ENCODE measurements around the gene CARM1. TPM values are rescaled to one million over a fixed set of nuclear protein-coding genes. Genes with fewer than 3 reads are reported as not detected.

The CARM1 gene
- 33.7 and 41.0 TPM in 2 replicates for total RNA-seq

DNA sequence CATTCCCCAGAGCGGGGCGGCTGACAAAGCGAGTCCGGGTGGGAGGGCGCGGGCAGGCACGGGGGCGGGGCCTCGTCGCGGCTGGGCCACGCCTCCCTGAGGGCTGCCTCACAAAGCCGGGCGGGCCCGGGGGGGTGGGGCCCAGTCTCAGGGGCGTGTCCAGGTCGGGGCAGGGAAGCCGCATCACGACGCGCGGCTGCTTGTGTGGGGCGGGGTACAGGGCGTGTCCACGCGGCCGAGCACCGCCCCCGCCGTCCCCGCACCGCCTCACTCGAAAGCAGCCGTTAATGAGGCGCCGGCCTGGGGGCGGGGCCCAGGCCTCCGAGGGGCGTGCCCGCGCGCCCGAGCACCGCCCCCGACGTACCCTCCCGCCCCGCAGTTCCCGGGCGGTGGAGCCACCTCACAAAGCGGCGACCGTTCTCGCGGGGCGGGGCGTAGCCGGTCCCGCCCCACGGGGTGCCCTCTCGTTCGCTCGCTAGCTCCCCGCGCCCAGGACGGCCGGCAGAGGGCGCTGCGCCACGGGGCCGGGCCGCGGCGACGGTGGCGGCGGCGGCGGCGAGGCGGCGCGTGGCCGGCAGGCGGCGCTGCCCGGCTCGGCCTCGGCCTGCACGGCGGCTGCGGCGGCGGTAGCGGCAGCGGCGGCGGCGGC, at the start of gene CARM1:
TSS of gene CARM1 (plus strand) at position 599 of the 649 bp plus-strand sequence. CDS start 150 bp downstream, outside the sequence.
- TF ChIP-seq, protein P1, sequence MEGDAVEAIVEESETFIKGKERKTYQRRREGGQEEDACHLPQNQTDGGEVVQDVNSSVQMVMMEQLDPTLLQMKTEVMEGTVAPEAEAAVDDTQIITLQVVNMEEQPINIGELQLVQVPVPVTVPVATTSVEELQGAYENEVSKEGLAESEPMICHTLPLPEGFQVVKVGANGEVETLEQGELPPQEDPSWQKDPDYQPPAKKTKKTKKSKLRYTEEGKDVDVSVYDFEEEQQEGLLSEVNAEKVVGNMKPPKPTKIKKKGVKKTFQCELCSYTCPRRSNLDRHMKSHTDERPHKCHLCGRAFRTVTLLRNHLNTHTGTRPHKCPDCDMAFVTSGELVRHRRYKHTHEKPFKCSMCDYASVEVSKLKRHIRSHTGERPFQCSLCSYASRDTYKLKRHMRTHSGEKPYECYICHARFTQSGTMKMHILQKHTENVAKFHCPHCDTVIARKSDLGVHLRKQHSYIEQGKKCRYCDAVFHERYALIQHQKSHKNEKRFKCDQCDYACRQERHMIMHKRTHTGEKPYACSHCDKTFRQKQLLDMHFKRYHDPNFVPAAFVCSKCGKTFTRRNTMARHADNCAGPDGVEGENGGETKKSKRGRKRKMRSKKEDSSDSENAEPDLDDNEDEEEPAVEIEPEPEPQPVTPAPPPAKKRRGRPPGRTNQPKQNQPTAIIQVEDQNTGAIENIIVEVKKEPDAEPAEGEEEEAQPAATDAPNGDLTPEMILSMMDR (IDR thresholded peaks at IDR 0.05; ENCODE audit: extremely low read depth, low read depth, low read length), result peak; percentile 43

DNA sequence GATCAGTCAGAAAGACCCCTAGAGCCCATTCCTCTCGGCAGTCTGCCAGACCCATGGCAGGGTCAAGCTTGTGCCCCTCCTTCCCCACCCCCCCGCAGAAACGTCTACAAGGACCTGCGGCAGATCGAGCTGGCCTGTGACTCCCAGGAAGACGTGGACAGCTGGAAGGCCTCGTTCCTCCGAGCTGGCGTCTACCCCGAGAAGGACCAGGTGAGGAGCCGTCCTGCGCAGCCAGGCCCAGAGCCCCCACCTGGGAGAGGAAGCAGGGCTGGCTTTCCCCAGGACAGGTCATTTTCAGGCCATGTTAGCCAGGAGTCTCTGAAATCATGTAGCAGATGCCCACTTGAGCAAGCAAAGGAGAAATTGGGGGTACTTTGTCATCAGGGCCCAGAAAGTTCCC, 47.7 kb upstream of the CARM1 start:
- H3K4me3 ChIP-seq (ENCODE audit: insufficient read depth, low read length), result no peak overlapping the region
- H2AFZ ChIP-seq (ENCODE audit: low read length), result no peak overlapping the region
- no peak for DNase-seq (ENCODE audit: insufficient read length, low spot score, missing footprints)
- no peaks in the 10 kb centered on the region for H3K27me3 ChIP-seq (ENCODE audit: insufficient read depth, low read length)
- no peaks in the 10 kb centered on the region for H3K4me1 ChIP-seq (ENCODE audit: insufficient read depth, low read length)
- H3K27ac ChIP-seq (ENCODE audit: low read depth, low read length), result no peak overlapping the region
- no peaks in the 10 kb centered on the region for H3K9me3 ChIP-seq (ENCODE audit: low read depth, low read length)
- H4K20me1 ChIP-seq (ENCODE audit: insufficient read depth, low read length), result no peaks in the 10 kb centered on the region
- H3K36me3 ChIP-seq (ENCODE audit: insufficient read depth, low read length), result peaks cover 57% of the 10 kb centered on the region
- TF ChIP-seq, protein P1 (IDR thresholded peaks at IDR 0.05; ENCODE audit: extremely low read depth, low read depth, low read length), result no peak
- no peaks in the 10 kb centered on the region for H3K79me2 ChIP-seq (ENCODE audit: insufficient read depth, low read length)
- H3K4me2 ChIP-seq (ENCODE audit: insufficient read depth, low read length), result no peak overlapping the region

More for the DNA sequence above, at the start of gene CARM1:
- H4K20me1 ChIP-seq (ENCODE audit: insufficient read depth, low read length), result peaks cover 11% of the 10 kb centered on the region
- no peaks in the 10 kb centered on the region for H3K36me3 ChIP-seq (ENCODE audit: insufficient read depth, low read length)
- peaks cover 43% of the 10 kb centered on the region for H3K79me2 ChIP-seq (ENCODE audit: insufficient read depth, low read length)
- H3K9me3 ChIP-seq (ENCODE audit: low read depth, low read length), result no peaks in the 10 kb centered on the region
- H3K27ac ChIP-seq (ENCODE audit: low read depth, low read length), result peak within 1 kb of the TSS; percentile 61
- peak within 1 kb of the TSS; percentile 89 for H3K4me3 ChIP-seq (ENCODE audit: insufficient read depth, low read length)
- H2AFZ ChIP-seq (ENCODE audit: low read length), result peak within 1 kb of the TSS; percentile 93
- H3K4me2 ChIP-seq (ENCODE audit: insufficient read depth, low read length), result peak within 1 kb of the TSS; percentile 96
- peak; percentile 100 for DNase-seq (ENCODE audit: insufficient read length, low spot score, missing footprints)
- H3K27me3 ChIP-seq (ENCODE audit: insufficient read depth, low read length), result no peaks in the 10 kb centered on the region
- H3K4me1 ChIP-seq (ENCODE audit: insufficient read depth, low read length), result peaks cover 12% of the 10 kb centered on the region

DNA sequence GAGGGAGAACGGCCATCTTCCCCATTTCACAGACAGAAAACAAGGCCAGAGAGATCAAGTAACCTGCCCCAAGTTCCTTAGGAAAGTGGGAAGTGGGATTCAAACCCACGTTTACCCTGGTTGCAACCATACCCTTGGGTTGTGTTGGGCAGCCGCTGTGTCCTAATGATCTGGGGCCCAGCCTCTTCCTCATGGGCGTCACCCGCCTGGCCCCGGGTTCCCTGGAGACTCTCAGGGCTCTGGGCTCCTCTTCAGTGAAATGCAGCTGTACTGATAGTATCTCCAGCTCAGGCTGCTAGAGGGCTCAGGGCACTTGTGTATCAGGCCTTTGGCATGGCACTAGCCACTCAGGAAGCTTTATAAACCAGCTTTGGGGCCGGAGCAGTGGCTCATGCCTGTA, 45.1 kb upstream of the CARM1 start:
- Histone ChIP-seq H3K36me3 (ENCODE audit: insufficient read depth, low read length) (peaks cover 48% of the 10 kb centered on the region), H3K27ac (ENCODE audit: low read depth, low read length) (no peak overlapping the region), H3K27me3 (ENCODE audit: insufficient read depth, low read length) (no peaks in the 10 kb centered on the region), H2AFZ (ENCODE audit: low read length) (no peak overlapping the region), H3K4me2 (ENCODE audit: insufficient read depth, low read length) (no peak overlapping the region), H3K9me3 (ENCODE audit: low read depth, low read length) (no peaks in the 10 kb centered on the region), H3K4me1 (ENCODE audit: insufficient read depth, low read length) (no peaks in the 10 kb centered on the region), H3K4me3 (ENCODE audit: insufficient read depth, low read length) (no peak overlapping the region), H4K20me1 (ENCODE audit: insufficient read depth, low read length) (peaks cover 2% of the 10 kb centered on the region), H3K79me2 (ENCODE audit: insufficient read depth, low read length) (no peaks in the 10 kb centered on the region)
- no peak for DNase-seq (ENCODE audit: insufficient read length, low spot score, missing footprints)
- TF ChIP-seq, protein P1 (IDR thresholded peaks at IDR 0.05; ENCODE audit: extremely low read depth, low read depth, low read length), result no peak

DNA sequence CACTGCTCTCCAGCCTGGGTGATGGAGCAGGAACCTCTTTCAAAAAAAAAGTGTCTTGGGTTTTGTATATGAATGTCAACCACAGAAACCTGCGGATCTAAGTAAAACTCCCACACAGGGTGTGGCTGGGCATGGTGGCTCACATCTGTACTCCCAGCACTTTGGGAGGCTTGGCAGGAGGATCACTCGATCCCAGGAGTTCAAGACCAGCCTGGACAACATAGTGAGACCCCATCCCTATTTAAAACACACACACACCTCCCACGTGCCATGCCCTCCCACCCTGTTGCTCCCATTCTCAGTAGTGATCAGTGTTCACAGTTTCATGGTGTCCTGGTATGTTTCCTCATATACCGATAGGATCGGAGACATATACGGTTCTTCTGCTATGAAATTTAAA, 44.5 kb upstream of the CARM1 start:
- H3K9me3 ChIP-seq (ENCODE audit: low read depth, low read length), result no peaks in the 10 kb centered on the region
- H3K4me1 ChIP-seq (ENCODE audit: insufficient read depth, low read length), result no peaks in the 10 kb centered on the region
- no peak for DNase-seq (ENCODE audit: insufficient read length, low spot score, missing footprints)
- no peak overlapping the region for H2AFZ ChIP-seq (ENCODE audit: low read length)
- no peak overlapping the region for H3K4me2 ChIP-seq (ENCODE audit: insufficient read depth, low read length)
- peaks cover 2% of the 10 kb centered on the region for H4K20me1 ChIP-seq (ENCODE audit: insufficient read depth, low read length)
- H3K27me3 ChIP-seq (ENCODE audit: insufficient read depth, low read length), result no peaks in the 10 kb centered on the region
- H3K79me2 ChIP-seq (ENCODE audit: insufficient read depth, low read length), result no peaks in the 10 kb centered on the region
- H3K36me3 ChIP-seq (ENCODE audit: insufficient read depth, low read length), result peaks cover 48% of the 10 kb centered on the region
- TF ChIP-seq, protein P1 (IDR thresholded peaks at IDR 0.05; ENCODE audit: extremely low read depth, low read depth, low read length), result no peak
- no peak overlapping the region for H3K4me3 ChIP-seq (ENCODE audit: insufficient read depth, low read length)
- H3K27ac ChIP-seq (ENCODE audit: low read depth, low read length), result no peak overlapping the region

Measured in osteoblast (primary cell).